ENCODE results near the gene ZNF629.

The ZNF629 gene

DNA sequence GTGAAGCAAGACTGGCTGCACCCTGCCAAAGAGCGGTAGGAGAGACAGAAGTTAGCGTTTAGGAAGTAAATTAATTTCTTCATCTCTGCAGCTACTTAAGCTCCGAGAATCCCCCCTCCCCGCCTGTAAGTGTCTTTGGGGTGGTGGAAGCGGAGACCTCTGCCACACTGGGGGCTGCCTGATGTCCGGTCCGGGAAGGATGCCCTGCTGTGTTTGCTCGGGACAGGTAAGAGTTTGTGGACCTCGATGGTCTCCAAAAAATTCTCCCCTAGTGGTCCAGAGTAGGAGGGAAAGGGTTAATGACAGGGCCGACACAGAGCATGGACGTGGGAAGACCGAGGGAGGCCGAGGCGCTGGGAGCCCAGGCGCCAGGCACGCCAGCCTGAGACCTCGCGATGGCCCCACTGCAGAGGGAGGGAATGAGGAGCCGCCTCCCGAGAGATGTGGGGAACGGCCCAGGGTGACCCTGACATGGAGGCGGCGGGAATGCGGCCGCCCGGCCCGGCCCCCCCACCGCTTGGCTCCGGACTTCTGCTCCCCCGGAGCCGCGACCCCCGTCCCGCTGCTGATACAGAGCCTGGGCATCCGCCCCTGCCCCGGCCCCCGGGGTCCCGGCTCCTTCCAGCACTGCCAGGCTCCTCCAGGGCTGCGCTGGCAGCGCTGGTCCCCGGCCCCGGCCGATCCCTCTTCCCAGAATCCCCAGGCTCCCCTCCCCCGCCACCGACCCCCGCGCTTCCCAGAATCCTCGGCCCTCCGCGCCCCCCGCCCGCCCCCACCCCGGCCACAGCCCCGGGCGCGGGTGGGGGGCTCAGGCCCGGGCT, 680 bp downstream of the ZNF629 start:
- peak; percentile 46 for DNase-seq (ENCODE audit: low read depth, low spot score)

DNA sequence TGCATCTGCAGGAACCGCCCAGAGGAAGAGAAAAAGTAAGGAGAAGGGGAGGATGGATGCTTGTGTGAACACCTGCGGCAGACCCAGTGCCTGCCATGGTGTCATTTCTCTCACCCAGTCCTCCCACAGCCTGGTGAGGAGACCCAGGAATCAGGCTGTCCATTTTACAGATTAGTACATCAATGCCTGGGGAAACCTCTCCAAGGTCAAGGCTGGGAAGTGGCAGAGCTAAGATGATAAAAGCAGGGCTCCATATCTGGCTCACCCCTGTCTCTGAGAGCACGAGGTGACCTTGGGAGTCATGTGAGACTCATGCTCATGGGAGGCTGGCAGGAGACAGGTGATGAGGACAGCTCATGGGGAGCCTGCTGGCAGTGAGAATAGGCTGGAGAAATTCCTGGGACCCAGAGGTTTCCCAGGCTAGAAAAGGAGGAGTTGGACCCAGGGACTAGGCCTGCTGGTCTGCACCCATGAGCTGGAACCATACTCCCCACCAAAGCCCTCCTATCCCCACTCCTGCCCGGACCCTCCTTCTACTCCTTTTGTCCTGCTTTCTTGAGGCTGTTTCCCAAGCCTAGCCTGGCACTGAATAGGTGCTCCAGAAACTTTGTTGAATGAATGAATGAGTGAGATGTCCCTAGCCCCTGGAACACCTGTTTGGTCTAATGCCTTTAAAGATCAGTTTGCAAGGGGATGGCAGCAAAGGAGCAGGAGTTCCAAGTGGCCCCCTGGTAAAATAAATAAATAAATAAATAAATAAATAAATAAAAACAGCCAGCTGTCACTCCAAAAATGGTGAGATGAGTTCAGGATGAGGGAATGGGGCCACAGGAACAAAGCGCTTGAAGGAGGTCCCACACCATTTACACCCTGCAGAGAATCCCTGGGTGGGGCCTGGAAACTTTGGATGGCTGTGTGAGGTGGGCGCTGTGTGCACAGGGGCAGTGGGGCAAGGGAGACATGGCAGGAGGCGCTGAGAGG, 1.6 kb downstream of the ZNF629 start:
- no peak for DNase-seq (ENCODE audit: low read depth, low spot score)

DNA sequence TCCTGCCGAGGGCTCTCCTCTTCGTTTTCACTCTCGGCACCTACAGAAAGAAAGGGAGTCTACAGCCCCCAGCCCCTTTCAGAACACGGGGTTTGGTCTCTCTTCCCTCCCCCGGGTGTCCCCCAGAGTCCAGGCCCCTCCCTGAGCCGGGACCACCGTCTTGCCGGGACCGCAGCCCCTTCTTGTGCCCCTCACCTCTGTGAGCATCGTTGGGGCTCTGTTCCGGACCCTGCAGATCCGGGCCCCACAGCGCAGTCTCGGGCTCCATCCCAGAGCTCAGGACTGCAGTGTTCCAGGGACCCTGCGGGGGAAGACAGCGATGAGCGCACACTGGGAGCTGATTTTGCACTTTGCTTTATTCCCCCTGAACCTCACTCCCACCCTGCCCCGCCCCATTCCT, 2.8 kb downstream of the ZNF629 start:
- DNase-seq (ENCODE audit: low read depth, low spot score): no peak

DNA sequence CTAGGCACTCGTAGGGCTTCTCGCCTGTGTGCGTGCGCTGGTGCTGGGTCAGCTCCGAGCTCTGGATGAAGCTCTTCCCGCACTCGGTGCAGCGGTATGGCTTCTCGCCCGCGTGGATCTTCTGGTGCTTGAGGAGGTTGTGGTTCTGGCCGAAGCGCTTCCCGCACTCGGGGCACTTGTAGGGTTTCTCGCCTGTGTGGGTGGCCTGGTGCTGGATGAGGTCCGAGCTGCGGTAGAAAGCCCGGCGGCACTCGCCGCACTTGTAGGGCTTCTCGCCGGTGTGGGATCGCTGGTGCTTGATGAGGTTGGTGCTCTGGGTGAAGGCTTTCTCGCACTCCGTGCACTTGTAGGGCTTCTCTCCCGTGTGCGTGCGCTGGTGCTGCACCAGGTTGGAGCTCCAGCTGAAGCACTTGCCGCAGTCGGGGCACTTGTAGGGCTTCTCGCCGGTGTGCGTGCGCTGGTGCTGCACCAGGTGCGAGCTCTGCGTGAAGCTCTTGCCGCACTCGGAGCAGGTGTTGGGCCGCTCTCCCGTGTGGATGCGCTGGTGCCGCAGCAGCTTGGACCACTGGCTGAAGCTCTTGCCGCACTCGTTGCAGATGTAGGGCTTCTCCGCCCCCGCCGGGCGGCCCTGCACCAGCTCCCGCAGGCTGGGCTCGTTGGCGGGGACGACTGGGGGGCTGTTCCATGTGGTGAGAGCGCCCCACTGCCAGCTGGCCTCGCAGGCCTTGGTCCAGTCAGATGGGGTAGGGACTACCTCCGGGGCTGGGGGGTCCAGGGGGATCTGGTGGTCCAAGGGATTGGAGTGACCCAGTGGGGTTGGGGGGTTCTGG, 3.5 kb downstream of the ZNF629 start:
- DNase-seq (ENCODE audit: low read depth, low spot score): no peak

DNA sequence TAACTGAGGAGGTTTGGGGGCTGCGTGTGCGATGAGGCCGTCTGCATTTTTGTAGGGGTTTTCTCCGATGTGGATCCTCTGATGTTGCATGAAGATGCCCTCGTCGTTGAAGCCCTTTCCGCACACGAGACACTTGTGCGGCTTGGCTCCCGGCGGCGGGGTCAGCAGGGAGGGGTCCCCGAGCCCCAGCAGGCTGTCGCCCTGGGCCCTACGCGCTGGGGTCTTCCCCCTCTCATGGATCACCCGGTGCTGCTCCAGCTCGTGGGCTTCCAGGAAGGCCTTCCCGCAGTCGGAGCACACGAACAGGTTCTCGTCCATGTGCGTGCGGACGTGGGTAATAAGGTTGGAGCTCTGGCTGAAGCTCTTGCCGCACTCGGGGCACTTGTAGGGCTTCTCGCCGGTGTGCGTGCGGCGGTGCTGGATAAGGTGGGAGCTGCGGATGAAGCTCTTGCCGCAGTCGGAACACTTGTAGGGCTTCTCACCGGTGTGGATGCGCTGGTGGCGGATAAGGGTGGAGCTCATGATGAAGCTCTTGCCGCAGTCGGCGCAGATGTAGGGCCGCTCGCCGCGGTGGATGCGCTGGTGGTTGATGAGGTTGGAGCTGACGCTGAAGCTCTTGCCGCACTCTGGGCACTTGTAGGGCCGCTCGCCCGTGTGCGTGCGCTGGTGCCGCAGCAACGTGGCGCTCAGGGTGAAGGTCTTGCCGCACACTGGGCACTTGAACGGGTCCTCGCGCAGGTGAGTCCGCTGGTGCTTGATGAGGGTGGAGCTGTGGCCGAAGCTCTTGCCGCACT, 4.3 kb downstream of the ZNF629 start:
- DNase-seq (ENCODE audit: low read depth, low spot score): no peak

DNA sequence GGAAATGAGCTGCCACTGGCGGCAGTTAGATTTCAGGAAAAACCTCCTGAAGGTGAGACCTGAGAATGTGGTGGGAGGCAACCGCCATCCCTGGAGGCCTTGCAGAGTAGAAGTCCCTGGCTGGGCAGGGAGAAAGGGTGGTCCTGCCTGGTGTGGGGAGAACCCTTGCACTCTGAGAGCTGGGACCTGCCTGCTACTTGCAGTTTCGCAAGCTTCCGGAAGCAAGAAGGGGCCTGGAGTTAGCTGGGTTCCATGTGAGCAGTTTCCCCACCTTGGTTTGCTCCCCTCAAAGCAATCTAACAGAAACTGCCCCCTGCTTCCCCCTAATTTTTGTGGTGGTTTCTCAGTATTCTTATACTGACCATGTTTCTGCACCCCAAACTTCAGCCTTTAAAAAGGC, 6.5 kb downstream of the ZNF629 start:
- no peak for DNase-seq (ENCODE audit: low read depth, low spot score)

DNA sequence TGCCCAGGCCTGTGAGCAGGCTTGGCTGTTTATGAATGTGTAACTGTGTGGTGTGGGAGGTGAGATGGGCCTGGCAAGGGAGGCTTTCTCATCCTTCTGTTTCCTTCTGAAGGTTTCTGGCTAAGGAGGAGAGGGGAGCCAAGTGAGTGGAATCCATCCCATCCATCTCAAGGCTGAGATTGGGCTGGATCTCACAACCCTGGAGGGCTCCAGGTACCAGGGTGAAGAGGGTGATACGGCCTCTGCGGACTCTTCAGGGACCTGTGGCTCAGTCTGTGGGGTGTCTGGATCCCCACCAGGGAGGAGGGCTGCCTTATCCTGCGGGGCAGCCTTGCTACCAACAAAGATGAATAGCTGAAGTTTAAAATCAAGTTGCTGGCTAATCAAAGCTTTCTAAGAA, 7.0 kb downstream of the ZNF629 start:
- DNase-seq (ENCODE audit: low read depth, low spot score): no peak

DNA sequence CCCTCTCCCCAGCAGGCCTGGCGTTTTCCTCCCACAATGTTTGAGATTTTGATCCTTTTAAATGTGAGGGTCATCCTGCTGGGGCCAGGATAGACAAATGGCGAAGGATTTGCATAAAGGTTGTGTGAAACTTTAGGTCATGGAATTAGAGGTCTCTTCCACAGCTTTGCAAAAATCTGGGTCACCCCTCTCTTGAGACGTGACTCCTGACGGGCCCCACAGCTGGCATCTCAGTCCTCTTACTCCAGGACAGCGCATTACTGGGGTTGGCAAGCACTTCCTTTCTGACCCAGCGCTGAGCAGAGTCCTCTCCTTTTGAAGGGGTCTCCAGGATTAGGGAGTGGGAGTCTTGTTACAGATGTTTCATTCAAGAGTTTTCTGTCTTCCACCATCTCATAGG, 7.4 kb downstream of the ZNF629 start:
- no peak for DNase-seq (ENCODE audit: low read depth, low spot score)

DNA sequence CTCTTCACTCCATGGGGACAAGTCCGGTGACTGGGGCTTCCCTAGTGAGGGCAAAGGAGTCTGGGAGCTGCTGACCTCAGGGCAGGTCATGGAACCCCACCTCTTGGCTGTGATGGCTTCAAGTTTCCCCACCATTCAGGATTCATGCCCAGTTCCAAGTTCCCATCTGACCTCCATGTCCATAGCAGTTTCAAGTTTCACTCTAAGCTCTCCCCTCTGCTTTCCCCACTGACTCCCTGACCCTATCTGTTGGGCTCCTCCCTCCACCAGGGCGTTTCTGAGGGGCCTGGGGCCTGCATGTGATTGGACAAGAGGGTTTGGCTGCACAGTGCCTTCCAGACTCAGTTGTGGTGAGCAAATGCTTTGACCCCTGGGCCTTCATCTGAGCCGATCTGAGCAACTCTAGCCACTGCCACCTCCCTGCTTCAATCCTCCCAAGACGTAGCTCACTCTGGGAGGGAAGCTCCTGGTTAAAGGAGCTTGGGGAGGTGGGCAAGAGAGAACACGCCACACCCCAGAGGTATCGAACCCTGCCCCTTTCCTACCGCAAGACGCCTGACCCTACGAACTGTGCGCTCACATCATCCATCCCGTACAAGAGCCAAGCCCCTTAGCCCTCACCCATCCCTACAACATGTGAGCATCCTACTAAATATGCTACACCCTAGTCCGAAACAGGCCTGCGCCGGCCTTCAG, 8.3 kb downstream of the ZNF629 start:
- DNase-seq (ENCODE audit: low read depth, low spot score): peak; percentile 67

DNA sequence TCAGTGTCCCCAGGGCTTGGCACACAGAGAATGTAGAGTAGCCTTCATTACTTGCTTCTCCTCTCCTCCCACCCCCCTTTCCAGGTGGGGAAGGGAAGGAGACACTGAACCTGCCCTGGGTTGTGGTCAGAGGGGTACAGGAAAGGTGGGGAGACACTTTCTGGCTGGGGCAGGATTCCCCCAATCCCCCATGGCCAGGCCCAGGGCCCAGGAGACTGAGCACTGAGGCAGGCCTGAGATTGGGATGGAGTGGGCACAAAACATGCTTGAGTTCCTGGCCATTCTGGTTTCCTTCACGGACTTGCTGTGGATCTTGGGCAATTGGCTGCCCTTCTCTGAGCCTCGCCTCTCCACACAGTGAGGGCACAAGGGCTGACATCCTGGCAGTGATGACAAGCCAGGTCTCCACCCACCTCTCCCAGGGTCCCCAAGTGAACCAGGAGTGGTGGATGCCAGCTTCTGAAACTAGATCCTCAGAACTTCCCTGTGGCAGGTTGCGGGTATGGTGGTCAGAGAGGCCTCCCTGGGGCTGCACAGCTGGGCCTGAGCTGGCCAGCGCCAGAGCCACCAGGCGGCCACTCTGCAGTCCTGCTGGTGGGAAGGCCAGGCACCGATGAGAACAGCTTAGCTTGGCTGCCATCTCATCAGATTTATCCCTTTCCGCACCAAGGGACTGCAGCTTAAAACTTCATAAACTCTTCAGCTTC, 9.3 kb downstream of the ZNF629 start:
- no peak for DNase-seq (ENCODE audit: low read depth, low spot score)

DNA sequence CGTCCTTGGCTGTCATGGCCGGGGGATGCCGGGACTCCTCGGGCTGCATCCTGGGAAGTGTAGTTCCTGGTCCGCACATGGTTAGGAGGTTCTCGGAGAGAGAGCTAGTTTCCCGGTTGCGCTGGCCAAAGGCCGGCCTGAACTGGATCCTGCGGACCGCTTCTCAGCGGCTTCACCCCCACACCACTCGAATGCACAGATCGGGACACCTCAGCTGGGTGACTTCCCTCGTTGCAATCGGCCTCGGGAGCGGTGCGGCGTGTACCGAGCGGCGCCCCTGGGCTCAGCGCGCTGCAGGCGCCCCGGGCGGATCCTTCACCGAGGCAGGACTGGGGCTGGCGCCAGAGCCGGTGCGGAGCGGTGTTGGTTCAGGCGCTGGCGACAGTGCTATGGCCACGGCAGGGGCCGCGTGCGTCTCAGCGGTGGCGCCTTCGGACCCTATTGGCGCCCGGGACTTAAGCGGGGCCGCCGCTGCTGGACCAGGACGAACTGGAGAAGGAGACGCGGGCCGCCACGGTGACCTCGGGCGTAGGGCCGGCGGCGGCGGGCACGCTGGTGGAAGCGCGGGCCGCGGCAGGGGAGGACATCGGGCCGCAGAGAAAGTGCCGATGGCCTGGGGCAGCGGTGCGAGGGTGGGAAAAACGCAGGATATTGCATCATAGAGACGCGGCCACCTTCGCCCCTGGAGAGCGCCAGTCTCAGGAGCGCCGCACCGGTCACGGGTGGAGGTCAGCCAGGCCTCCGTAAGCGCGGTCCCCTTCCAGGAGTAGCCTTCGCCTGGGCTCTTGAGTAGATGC, 11.4 kb downstream of the ZNF629 start:
- DNase-seq (ENCODE audit: low read depth, low spot score): peak; percentile 94

DNA sequence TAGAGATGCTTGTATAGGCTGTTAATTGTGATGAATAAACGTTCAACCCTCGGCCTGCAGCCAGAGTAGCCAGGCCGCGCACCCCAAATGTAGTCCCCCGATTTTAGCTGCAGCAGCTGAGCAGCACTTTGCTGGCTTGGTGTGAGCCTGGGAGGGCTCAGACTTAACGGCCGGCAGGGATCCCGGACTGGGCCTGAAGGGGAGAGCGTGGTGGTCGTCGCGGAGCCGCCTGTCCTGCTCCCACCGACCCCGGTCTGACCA, 11.9 kb downstream of the ZNF629 start:
- no peak for DNase-seq (ENCODE audit: low read depth, low spot score)

DNA sequence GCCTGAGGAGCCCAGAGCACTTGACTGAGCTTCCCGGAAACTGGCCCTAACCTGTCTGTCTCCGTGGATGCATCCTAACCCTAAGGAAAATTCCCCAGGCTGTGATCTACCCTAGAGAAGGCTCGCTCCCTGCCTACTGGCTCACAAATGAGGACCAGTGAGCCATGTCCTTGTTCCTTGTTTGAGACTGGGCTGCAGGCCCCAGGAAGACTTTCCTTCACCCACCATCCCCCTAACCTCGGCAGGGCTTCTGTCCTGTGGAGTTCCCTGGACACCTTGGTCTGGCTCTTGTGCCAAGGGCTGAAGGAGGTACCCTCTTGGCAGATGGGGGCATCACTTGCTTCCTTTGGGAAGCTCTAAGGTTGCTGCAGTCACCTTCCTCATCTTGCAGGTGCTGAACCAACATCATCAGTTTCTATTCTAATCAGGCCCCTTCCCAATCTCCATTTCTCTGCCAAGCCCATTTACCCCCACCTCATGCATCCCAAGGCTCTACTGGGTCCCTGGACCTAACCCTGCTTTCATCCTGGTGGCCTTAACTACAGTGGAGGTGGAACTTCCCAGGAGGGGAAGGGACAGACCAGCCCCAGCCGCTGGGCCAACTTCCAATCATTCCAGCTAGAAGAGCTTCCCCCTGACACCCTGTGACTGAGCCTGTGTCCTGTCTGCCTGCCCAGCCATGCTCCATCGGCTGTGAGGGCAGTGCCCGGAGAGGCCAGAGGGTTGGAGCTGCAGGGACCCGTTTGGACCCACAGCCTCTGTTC, 12.5 kb downstream of the ZNF629 start:
- no peak for DNase-seq (ENCODE audit: low read depth, low spot score)

DNA sequence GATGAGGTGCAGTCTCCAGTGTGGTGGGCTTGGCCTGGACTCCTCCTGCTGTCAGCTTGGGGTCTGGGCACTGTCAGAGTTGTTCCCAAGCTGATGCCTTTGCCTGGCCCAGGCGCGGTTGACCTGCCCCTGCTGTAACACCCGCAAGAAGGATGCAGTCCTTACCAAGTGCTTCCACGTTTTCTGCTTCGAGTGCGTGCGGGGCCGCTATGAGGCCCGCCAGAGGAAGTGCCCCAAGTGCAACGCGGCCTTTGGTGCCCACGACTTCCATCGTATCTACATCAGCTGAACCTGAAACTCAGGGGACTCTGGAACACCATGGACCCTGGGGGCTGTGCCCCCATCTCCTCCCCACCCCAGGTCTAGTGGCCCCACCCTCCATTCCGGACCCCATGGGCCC, 13.2 kb downstream of the ZNF629 start:
- no peak for DNase-seq (ENCODE audit: low read depth, low spot score)

DNA sequence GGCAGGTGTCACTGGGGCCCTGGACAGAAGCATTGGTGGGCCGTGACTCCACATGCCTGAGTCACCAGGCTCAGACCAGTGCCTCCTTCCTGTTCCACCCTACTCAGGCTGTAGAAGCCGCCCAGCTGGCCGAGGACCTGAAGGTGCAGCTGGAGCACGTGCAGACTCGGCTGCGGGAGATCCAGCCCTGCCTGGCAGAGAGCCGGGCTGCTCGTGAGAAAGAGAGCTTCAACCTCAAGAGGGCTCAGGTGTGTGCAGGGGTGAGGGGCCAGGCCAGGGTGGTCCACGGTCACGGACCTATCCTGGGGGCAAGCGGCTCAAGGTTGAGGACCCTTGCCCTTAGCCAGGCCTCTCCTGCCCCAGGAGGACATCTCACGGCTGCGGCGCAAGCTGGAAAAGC, 15.3 kb downstream of the ZNF629 start:
- DNase-seq (ENCODE audit: low read depth, low spot score): no peak

DNA sequence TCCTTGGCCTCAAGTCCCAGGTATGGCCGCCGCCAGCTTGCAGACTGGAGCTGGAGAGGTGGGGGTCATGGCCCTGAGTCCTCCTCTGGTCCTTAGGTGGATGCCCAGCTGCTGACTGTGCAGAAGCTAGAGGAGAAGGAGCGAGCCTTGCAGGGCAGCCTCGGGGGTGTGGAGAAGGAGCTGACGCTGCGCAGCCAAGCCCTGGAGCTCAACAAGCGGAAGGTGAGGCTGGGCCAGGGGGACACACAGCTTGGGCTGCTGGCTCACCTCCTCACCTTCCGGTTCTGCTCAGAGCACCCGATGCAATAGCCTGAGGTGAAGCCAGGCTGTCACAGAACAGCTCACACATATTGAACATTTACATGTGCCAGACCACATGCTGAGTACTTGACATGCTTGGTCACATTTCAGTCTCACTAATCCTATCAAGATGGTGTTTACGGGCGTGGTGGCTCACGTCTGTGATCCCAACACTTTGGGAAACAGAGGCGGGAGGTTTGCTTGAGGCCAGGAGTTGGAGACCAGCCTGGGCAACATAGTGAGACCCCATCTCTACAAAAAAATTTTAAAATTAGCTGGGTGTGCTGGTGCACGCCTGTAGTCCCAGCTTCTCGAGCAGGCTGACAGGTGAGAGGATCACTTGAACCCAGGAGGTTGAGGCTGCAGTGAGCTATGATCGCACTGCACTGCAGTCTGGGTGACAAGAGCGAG, 17.5 kb downstream of the ZNF629 start:
- no peak for DNase-seq (ENCODE audit: low read depth, low spot score)

DNA sequence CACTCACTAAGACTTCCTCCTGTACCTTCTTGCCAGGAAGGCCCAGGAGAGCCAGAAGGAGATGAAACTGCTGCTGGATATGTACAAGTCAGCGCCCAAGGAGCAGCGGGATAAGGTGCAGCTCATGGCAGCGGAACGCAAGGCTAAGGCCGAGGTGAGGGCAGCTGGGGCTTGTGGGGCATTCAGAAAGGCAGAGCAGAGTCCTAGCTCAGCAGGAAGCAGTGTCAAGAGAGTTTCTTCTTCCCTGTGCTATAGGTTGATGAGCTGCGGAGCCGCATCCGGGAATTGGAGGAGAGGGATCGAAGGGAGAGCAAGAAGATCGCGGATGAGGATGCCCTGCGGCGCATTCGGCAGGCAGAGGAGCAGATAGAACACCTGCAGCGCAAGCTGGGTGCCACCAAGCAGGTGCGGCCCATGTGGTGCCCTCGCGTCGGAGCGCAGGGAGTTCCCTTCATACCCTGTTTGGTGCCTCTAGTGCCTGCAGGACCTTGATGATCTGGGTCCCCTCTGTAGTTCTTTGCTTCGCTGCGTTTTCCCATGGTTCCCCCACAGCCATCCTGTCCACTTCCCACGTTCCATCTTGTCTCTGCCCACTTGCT, 18.3 kb downstream of the ZNF629 start:
- no peak for DNase-seq (ENCODE audit: low read depth, low spot score)

All from ELF-1 (cell line).